ENCODE data around the gene DCC. TPM values are rescaled to one million over a fixed set of nuclear protein-coding genes. Genes with fewer than 3 reads are reported as not detected.

Gene DCC
- total and polyA plus RNA-seq, 2 experiments from 2014 or later, result 0.53 to 0.73 TPM

- no peaks in the 10 kb centered on the region for H3K9me3 Mint-ChIP-seq
- H3K36me3 Mint-ChIP-seq (ENCODE audit: low read depth), result no peaks in the 10 kb centered on the region
- Histone ChIP-seq H2AFZ (no peak overlapping the region), H3K79me2 (replicated peaks; ENCODE audit: insufficient read depth) (no peaks in the 10 kb centered on the region), H3K27ac (ENCODE audit: low read depth) (no peak overlapping the region), H3K4me2 (no peak overlapping the region), H3F3A (replicated peaks; ENCODE audit: low read depth) (no peaks in the 10 kb centered on the region), H4K20me1 (replicated peaks; ENCODE audit: insufficient read depth) (no peaks in the 10 kb centered on the region), H3K27me3 (ENCODE audit: insufficient read depth) (no peaks in the 10 kb centered on the region), H3K9me2 (ENCODE audit: insufficient read depth) (peaks cover 9% of the 10 kb centered on the region; the same call in 1 of the 2 replicates), H3K4me1 (ENCODE audit: insufficient read depth) (no peaks in the 10 kb centered on the region), H3K36me3 (ENCODE audit: insufficient read depth) (no peaks in the 10 kb centered on the region), H3K4me3 (no peak overlapping the region)
- no peak overlapping the region for H3K27ac Mint-ChIP-seq
- DNase-seq (ENCODE audit: low spot score), result no peak
- no peak for ATAC-seq
- H3K4me1 Mint-ChIP-seq, result no peaks in the 10 kb centered on the region
- peaks cover 2% of the 10 kb centered on the region for H3K27me3 Mint-ChIP-seq (ENCODE audit: insufficient read depth, low read depth, poor library complexity)
- H3K4me3 Mint-ChIP-seq, result no peak overlapping the region
- no peak for TF ChIP-seq STAT1 (IDR thresholded peaks at IDR 0.05; ENCODE audit: unreplicated experiment)
- TF ChIP-seq ZNF331 (CRISPR knock-in tag; IDR thresholded peaks at IDR 0.05; ENCODE audit: low read depth), result no peak
- TF ChIP-seq EZH2phosphoT487 (IDR thresholded peaks at IDR 0.05; ENCODE audit: unreplicated experiment), result no peak
- no peak for TF ChIP-seq CREB1 (CRISPR knock-in tag; IDR thresholded peaks at IDR 0.05; ENCODE audit: low read depth)
- TF ChIP-seq, protein P1, sequence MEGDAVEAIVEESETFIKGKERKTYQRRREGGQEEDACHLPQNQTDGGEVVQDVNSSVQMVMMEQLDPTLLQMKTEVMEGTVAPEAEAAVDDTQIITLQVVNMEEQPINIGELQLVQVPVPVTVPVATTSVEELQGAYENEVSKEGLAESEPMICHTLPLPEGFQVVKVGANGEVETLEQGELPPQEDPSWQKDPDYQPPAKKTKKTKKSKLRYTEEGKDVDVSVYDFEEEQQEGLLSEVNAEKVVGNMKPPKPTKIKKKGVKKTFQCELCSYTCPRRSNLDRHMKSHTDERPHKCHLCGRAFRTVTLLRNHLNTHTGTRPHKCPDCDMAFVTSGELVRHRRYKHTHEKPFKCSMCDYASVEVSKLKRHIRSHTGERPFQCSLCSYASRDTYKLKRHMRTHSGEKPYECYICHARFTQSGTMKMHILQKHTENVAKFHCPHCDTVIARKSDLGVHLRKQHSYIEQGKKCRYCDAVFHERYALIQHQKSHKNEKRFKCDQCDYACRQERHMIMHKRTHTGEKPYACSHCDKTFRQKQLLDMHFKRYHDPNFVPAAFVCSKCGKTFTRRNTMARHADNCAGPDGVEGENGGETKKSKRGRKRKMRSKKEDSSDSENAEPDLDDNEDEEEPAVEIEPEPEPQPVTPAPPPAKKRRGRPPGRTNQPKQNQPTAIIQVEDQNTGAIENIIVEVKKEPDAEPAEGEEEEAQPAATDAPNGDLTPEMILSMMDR (conservative IDR thresholded peaks at IDR 0.05; ENCODE audit: low read depth in 2 of 2), result no peak
- no peak for TF ChIP-seq ETS1 (IDR thresholded peaks at IDR 0.05)
- TF ChIP-seq EZH2 (IDR thresholded peaks at IDR 0.05; ENCODE audit: low read depth, unreplicated experiment), result no peak
- TF ChIP-seq REST (IDR thresholded peaks at IDR 0.05; ENCODE audit: unreplicated experiment), result no peak
- no peak for TF ChIP-seq NANOG (IDR thresholded peaks at IDR 0.05; ENCODE audit: borderline replicate concordance)
Observed at GRCh38 chr18:53322163-53322562, 982.2 kb downstream of the DCC start.

GRCh38 chr18:53324353-53324752, 984.4 kb downstream of the DCC start:
- no peaks in the 10 kb centered on the region for H3F3A ChIP-seq (replicated peaks; ENCODE audit: low read depth)
- TF ChIP-seq EZH2 (IDR thresholded peaks at IDR 0.05; ENCODE audit: low read depth, unreplicated experiment) (no peak), POLR2AphosphoS5 (IDR thresholded peaks at IDR 0.05; ENCODE audit: low read depth) (no peak), STAT1 (IDR thresholded peaks at IDR 0.05; ENCODE audit: unreplicated experiment) (no peak), ZNF331 (CRISPR knock-in tag; IDR thresholded peaks at IDR 0.05; ENCODE audit: low read depth) (no peak), JUNB (IDR thresholded peaks at IDR 0.05; ENCODE audit: unreplicated experiment) (no peak)

More at GRCh38 chr18:53324353-53324752, 984.4 kb downstream of the DCC start:
- Mint-ChIP-seq H3K9me3 (no peaks in the 10 kb centered on the region), H3K4me3 (no peak overlapping the region), H3K27me3 (ENCODE audit: insufficient read depth, low read depth, poor library complexity) (no peaks in the 10 kb centered on the region), H3K36me3 (ENCODE audit: low read depth) (no peaks in the 10 kb centered on the region), H3K4me1 (no peaks in the 10 kb centered on the region), H3K27ac (no peak overlapping the region)
- no peak overlapping the region for H3K27ac ChIP-seq (ENCODE audit: low read depth)
- no peak for ATAC-seq
- H3K4me1 ChIP-seq (ENCODE audit: insufficient read depth), result no peaks in the 10 kb centered on the region
- H3K4me3 ChIP-seq, result no peak overlapping the region
- no peak overlapping the region for H3K4me2 ChIP-seq
- H3K79me2 ChIP-seq (replicated peaks; ENCODE audit: insufficient read depth), result no peaks in the 10 kb centered on the region
- no peak for DNase-seq (ENCODE audit: low spot score)
- no peaks in the 10 kb centered on the region for H3K36me3 ChIP-seq (ENCODE audit: insufficient read depth)
- H3K27me3 ChIP-seq (ENCODE audit: insufficient read depth), result no peaks in the 10 kb centered on the region
- no peaks in the 10 kb centered on the region for H4K20me1 ChIP-seq (replicated peaks; ENCODE audit: insufficient read depth)
- no peak overlapping the region for H2AFZ ChIP-seq
- peaks cover 5% of the 10 kb centered on the region; the same call in 1 of the 2 replicates for H3K9me2 ChIP-seq (ENCODE audit: insufficient read depth)

Measured in GM23338 (cell line).